SU-DHL-6 (cell line): Measurements from ENCODE around the gene AP5B1.

ENCODE experiments used
- CTCF ChIP-seq: fragments of 200-600 bp; sonication (generic); IDR thresholded peaks from one replicate; pipeline ENCODE4 v1.5.1; 2017; ENCODE audit warnings: antibody characterized with exemption, mild to moderate bottlenecking, low read length, moderate library complexity; ENCODE audit not compliant: insufficient read depth, poor library complexity, severe bottlenecking
- EZH2phosphoT487 ChIP-seq: fragments of 200-600 bp; sonication (generic), shearing (Covaris generic); conservative IDR thresholded peaks from 2 replicates; pipeline ENCODE4 v1.6.1; 2018; ENCODE audit warnings: mild to moderate bottlenecking, antibody characterized with exemption, low read length, moderate library complexity, mixed read lengths

GRCh38 chr11:65788821-65789220 is 8.0 kb upstream of the AP5B1 start:
- TF ChIP-seq EZH2phosphoT487 (no peak), CTCF (no peak)
